Astrocyte (in vitro differentiated cells and primary cell): ENCODE data around the gene GPAT3. TPM values are rescaled to one million over a fixed set of nuclear protein-coding genes. Genes with fewer than 3 reads are reported as not detected.
"Not testable (repeated sequence)": the region's sequence is repeated elsewhere in the genome, so short reads cannot be mapped to it uniquely, and the experiment has no call there.

ENCODE experiments used
- DNase-seq: peaks from one replicate; pipeline ENCODE4 v3.0.0-alpha.2; 2010; ENCODE audit warnings: low read depth
- FAIRE-seq: peaks from 2 replicates; lab custom pipeline; 2011; peaks lifted over from hg19 to GRCh38; lab: Jason Lieb, UNC
- H2AFZ ChIP-seq: 2 replicates; pipeline ENCODE4 v1.6.0; 2012; ENCODE audit warnings: low read depth, low read length, inconsistent platforms
- H3K27ac ChIP-seq: 2 replicates; pipeline ENCODE4 v1.5.1; 2011; ENCODE audit warnings: low read depth, low read length, inconsistent platforms
- H3K27me3 ChIP-seq: 2 replicates; pipeline ENCODE4 v1.6.0; 2011; ENCODE audit warnings: low read length, inconsistent platforms; ENCODE audit not compliant: insufficient read depth
- H3K36me3 ChIP-seq: 2 replicates; pipeline ENCODE4 v1.5.1; 2011; ENCODE audit warnings: low read length, inconsistent platforms; ENCODE audit not compliant: insufficient read depth
- H3K4me1 ChIP-seq: 2 replicates; pipeline ENCODE4 v1.5.1; 2011; ENCODE audit warnings: low read length, inconsistent platforms; ENCODE audit not compliant: insufficient read depth
- H3K4me2 ChIP-seq: 2 replicates; pipeline ENCODE4 v1.6.0; 2012; ENCODE audit warnings: low read length, inconsistent platforms
- H3K4me3 ChIP-seq: 2 replicates; pipeline ENCODE4 v1.5.1; 2011; ENCODE audit warnings: low read depth, mild to moderate bottlenecking, low read length, inconsistent platforms; ENCODE audit not compliant: insufficient read depth
- H3K79me2 ChIP-seq: 2 replicates; pipeline ENCODE4 v1.6.0; 2012; ENCODE audit warnings: mild to moderate bottlenecking, low read length, inconsistent platforms; ENCODE audit not compliant: insufficient read depth
- H3K9ac ChIP-seq: 2 replicates; pipeline ENCODE4 v1.6.0; 2012; ENCODE audit warnings: mild to moderate bottlenecking, low read length, inconsistent platforms
- H3K9me3 ChIP-seq: 2 replicates; pipeline ENCODE4 v1.5.1; 2012; ENCODE audit warnings: low read depth, mild to moderate bottlenecking, low read length, inconsistent platforms; ENCODE audit not compliant: insufficient read depth
- H4K20me1 ChIP-seq: 2 replicates; pipeline ENCODE4 v1.6.0; 2012; ENCODE audit warnings: low read length, inconsistent platforms; ENCODE audit not compliant: insufficient read depth
- H3K27ac Mint-ChIP-seq: one replicate; pipeline ENCODE4 v1.8.0; 2021; ENCODE audit warnings: mild to moderate bottlenecking, mixed read lengths; ENCODE audit not compliant: unreplicated experiment
- H3K27me3 Mint-ChIP-seq: one replicate; pipeline ENCODE4 v1.8.0; 2021; ENCODE audit warnings: low read depth, mixed read lengths; ENCODE audit not compliant: unreplicated experiment
- H3K36me3 Mint-ChIP-seq: one replicate; pipeline ENCODE4 v1.8.0; 2021; ENCODE audit warnings: low read depth, mixed read lengths; ENCODE audit not compliant: unreplicated experiment
- H3K4me1 Mint-ChIP-seq: one replicate; pipeline ENCODE4 v1.8.0; 2021; ENCODE audit warnings: low read depth, mixed read lengths; ENCODE audit not compliant: unreplicated experiment
- H3K4me3 Mint-ChIP-seq: one replicate; pipeline ENCODE4 v1.8.0; 2021; ENCODE audit warnings: mild to moderate bottlenecking, moderate library complexity, mixed read lengths; ENCODE audit not compliant: unreplicated experiment
- H3K9me3 Mint-ChIP-seq: one replicate; pipeline ENCODE4 v1.8.0; 2021; ENCODE audit warnings: mild to moderate bottlenecking, mixed read lengths; ENCODE audit not compliant: unreplicated experiment
- EZH2 ChIP-seq: IDR thresholded peaks from 2 replicates; pipeline ENCODE4 v1.6.1; 2012; ENCODE audit warnings: mild to moderate bottlenecking, low read length, inconsistent platforms; ENCODE audit not compliant: insufficient read depth
- total RNA-seq: library from RNA; stranded (reverse); gene quantifications from 2 replicates; pipeline ENCODE4 v1.2.1, GENCODE V29; 2021
- TF ChIP-seq, protein P1 (sequence below): IDR thresholded peaks from 2 replicates; pipeline ENCODE4 v1.5.1; 2011; ENCODE audit warnings: low read depth, mild to moderate bottlenecking, inconsistent platforms, low read length, moderate library complexity; ENCODE audit not compliant: insufficient read depth

The GPAT3 gene
- total RNA-seq, 1 donor from 2014 or later: 0.39 TPM

DNA sequence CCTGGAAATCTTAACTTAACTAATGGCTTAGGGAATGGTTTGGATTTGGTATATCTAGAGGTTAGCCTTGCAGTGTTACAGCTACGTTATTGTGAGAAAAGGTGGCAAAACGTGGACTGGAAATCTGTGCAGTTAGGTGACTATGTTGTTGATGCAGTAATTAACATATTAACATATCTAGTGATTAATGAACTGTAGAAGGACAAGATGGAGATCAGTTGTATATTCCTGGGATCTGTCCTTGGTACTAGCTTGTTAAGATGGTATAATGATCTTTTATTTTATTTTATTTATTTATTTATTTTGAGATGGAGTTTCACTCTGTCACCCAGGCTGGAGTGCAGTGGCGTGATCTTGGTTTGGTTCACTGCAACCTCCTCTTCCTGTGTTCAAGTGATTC is 36.9 kb downstream of the GPAT3 start:
- H3K4me2 ChIP-seq: no peak overlapping the region
- Mint-ChIP-seq H3K27ac (no peak overlapping the region), H3K9me3 (no peaks in the 10 kb centered on the region), H3K36me3 (no peaks in the 10 kb centered on the region), H3K27me3 (no peaks in the 10 kb centered on the region), H3K4me1 (no peaks in the 10 kb centered on the region), H3K4me3 (no peak overlapping the region)
- no peak for DNase-seq
- no peaks in the 10 kb centered on the region for H3K9me3 ChIP-seq
- no peaks in the 10 kb centered on the region for H3K36me3 ChIP-seq
- H3K79me2 ChIP-seq: no peaks in the 10 kb centered on the region
- H3K9ac ChIP-seq: no peak overlapping the region
- H4K20me1 ChIP-seq: no peaks in the 10 kb centered on the region
- no peaks in the 10 kb centered on the region for H3K27me3 ChIP-seq
- H3K4me3 ChIP-seq: no peak overlapping the region
- FAIRE-seq: no peak
- H3K4me1 ChIP-seq: no peaks in the 10 kb centered on the region
- no peak overlapping the region for H3K27ac ChIP-seq
- TF ChIP-seq, protein P1, sequence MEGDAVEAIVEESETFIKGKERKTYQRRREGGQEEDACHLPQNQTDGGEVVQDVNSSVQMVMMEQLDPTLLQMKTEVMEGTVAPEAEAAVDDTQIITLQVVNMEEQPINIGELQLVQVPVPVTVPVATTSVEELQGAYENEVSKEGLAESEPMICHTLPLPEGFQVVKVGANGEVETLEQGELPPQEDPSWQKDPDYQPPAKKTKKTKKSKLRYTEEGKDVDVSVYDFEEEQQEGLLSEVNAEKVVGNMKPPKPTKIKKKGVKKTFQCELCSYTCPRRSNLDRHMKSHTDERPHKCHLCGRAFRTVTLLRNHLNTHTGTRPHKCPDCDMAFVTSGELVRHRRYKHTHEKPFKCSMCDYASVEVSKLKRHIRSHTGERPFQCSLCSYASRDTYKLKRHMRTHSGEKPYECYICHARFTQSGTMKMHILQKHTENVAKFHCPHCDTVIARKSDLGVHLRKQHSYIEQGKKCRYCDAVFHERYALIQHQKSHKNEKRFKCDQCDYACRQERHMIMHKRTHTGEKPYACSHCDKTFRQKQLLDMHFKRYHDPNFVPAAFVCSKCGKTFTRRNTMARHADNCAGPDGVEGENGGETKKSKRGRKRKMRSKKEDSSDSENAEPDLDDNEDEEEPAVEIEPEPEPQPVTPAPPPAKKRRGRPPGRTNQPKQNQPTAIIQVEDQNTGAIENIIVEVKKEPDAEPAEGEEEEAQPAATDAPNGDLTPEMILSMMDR: no peak
- no peak for TF ChIP-seq EZH2
- no peak overlapping the region for H2AFZ ChIP-seq

DNA sequence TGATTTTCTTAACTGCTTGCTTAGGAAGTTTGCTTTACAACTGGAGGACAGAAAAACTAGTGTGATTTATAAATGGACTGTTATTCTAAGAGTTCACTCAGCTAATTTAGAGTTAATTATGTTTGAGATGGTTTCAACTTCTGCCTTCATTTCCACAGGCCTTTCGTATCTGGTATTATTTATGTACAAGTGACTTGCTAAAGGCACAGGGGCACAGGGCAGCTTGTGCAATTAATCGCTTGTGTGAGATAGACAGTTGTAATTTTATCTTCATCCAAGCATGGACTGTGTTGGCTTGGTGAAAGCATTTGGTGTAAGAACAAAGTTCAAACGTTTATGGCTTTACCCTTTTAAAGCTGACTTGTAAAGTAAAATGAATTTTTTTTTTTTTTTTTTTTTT is 38.3 kb downstream of the GPAT3 start:
- Histone ChIP-seq H2AFZ (no peak overlapping the region), H3K4me1 (no peaks in the 10 kb centered on the region), H4K20me1 (no peaks in the 10 kb centered on the region), H3K27me3 (no peaks in the 10 kb centered on the region), H3K27ac (no peak overlapping the region), H3K9ac (no peak overlapping the region), H3K4me2 (no peak overlapping the region), H3K4me3 (no peak overlapping the region), H3K79me2 (no peaks in the 10 kb centered on the region), H3K36me3 (no peaks in the 10 kb centered on the region), H3K9me3 (no peaks in the 10 kb centered on the region)
- DNase-seq (no peak), FAIRE-seq (no peak)
- Mint-ChIP-seq H3K27ac (no peak overlapping the region), H3K4me1 (no peaks in the 10 kb centered on the region), H3K27me3 (no peaks in the 10 kb centered on the region), H3K36me3 (no peaks in the 10 kb centered on the region), H3K9me3 (no peaks in the 10 kb centered on the region), H3K4me3 (no peak overlapping the region)
- TF ChIP-seq, protein P1: no peak
- no peak for TF ChIP-seq EZH2

DNA sequence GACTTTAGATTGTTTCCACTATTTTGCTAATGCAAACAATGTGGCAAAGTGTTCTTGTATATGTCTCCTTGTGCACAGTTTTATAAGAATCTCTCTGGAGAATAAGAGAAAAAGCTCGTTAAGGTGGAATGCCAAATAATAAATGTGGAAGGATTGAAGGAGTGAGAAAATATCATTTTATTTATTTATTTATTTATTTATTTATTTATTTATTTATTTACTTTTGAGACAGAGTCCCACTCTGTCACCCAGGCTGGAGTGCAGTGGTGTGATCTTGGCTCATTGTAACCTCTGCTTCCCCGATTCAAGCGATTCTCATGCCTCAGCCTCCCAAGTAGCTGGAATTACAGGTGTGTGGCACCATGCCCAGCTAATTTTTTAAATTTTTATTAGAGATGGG is 40.3 kb downstream of the GPAT3 start:
- not testable (repeated sequence) for H3K4me1 Mint-ChIP-seq, H4K20me1 ChIP-seq, H3K27me3 Mint-ChIP-seq, H3K4me3 ChIP-seq, H3K36me3 ChIP-seq, H3K27me3 ChIP-seq, H3K36me3 Mint-ChIP-seq, H3K27ac ChIP-seq, DNase-seq, H3K9me3 ChIP-seq, H3K9me3 Mint-ChIP-seq, H3K4me3 Mint-ChIP-seq, H3K4me2 ChIP-seq, H3K27ac Mint-ChIP-seq, FAIRE-seq, H2AFZ ChIP-seq, H3K79me2 ChIP-seq, H3K4me1 ChIP-seq, H3K9ac ChIP-seq
